GM23338 (cell line): ENCODE measurements around the gene TMEM222. TPM values are rescaled to one million over a fixed set of nuclear protein-coding genes. Genes with fewer than 3 reads are reported as not detected.

Experiments
- ATAC-seq: fragments of 200-7000 bp; cut with Tn5 transposase; 3 replicates; pipeline ENCODE4 v1.9.1; 2020
- DNase-seq: peaks from one replicate; pipeline ENCODE4 v3.0.0-alpha.2; 2015; ENCODE audit warnings: low spot score
- H2AFZ ChIP-seq: fragments of 200-600 bp; sonication (generic); 2 replicates; pipeline ENCODE4 v1.8.0; 2016; ENCODE audit warnings: antibody characterized with exemption, mild to moderate bottlenecking, moderate library complexity
- H3F3A ChIP-seq: fragments of 200-600 bp; sonication (generic); replicated peaks from 2 replicates; pipeline ENCODE4 v1.8.0; 2017; ENCODE audit warnings: antibody characterized with exemption, mixed run types, low read depth
- H3K27ac ChIP-seq: fragments of 200-600 bp; sonication (generic); 2 replicates; pipeline ENCODE4 v1.6.1; 2016; ENCODE audit warnings: low read depth
- H3K27me3 ChIP-seq: fragments of 200-600 bp; sonication (generic); 2 replicates; pipeline ENCODE4 v1.8.0; 2016; ENCODE audit warnings: mild to moderate bottlenecking, mixed run types, moderate library complexity; ENCODE audit not compliant: insufficient read depth
- H3K36me3 ChIP-seq: fragments of 200-600 bp; sonication (generic); 2 replicates; pipeline ENCODE4 v1.8.0; 2016; ENCODE audit warnings: mild to moderate bottlenecking; ENCODE audit not compliant: insufficient read depth
- H3K4me1 ChIP-seq: fragments of 200-600 bp; sonication (generic); 2 replicates; pipeline ENCODE4 v1.8.0; 2016; ENCODE audit warnings: mild to moderate bottlenecking, moderate library complexity; ENCODE audit not compliant: insufficient read depth
- H3K4me2 ChIP-seq: fragments of 200-600 bp; sonication (generic); 2 replicates; pipeline ENCODE4 v1.7.1; 2017; ENCODE audit warnings: mixed run types
- H3K4me3 ChIP-seq: fragments of 200-600 bp; sonication (generic); 2 replicates; pipeline ENCODE4 v1.6.1; 2016; ENCODE audit warnings: mixed run types
- H3K79me2 ChIP-seq: fragments of 200-600 bp; sonication (generic); replicated peaks from 2 replicates; pipeline ENCODE4 v1.8.0; 2017; ENCODE audit warnings: mild to moderate bottlenecking; ENCODE audit not compliant: insufficient read depth
- H3K9me2 ChIP-seq: fragments of 200-600 bp; sonication (generic); 2 replicates; pipeline ENCODE4 v1.8.0; 2017; ENCODE audit not compliant: insufficient read depth
- H4K20me1 ChIP-seq: fragments of 200-600 bp; sonication (generic); replicated peaks from 2 replicates; pipeline ENCODE4 v1.8.0; 2017; ENCODE audit warnings: mild to moderate bottlenecking; ENCODE audit not compliant: insufficient read depth
- H3K27ac Mint-ChIP-seq: 2 replicates; pipeline ENCODE4 v1.8.0; 2020; ENCODE audit warnings: inconsistent platforms, mild to moderate bottlenecking, moderate library complexity, mixed read lengths
- H3K27me3 Mint-ChIP-seq: 3 replicates; pipeline ENCODE4 v1.8.0; 2022; ENCODE audit warnings: low read depth, mild to moderate bottlenecking, moderate library complexity, mixed read lengths, inconsistent platforms; ENCODE audit not compliant: insufficient read depth, poor library complexity
- H3K36me3 Mint-ChIP-seq: 3 replicates; pipeline ENCODE4 v1.8.0; 2021; ENCODE audit warnings: low read depth, mild to moderate bottlenecking, inconsistent platforms, moderate library complexity, mixed read lengths
- H3K4me1 Mint-ChIP-seq: 3 replicates; pipeline ENCODE4 v1.8.0; 2020; ENCODE audit warnings: mild to moderate bottlenecking, inconsistent platforms, mixed read lengths
- H3K4me3 Mint-ChIP-seq: 3 replicates; pipeline ENCODE4 v1.8.0; 2021; ENCODE audit warnings: moderate library complexity, mild to moderate bottlenecking, inconsistent platforms, mixed read lengths
- H3K9me3 Mint-ChIP-seq: 3 replicates; pipeline ENCODE4 v1.8.0; 2020; ENCODE audit warnings: moderate library complexity, mild to moderate bottlenecking, inconsistent platforms, mixed read lengths
- CREB1 ChIP-seq: fragments of 250-450 bp; sonication (Bioruptor Pico); IDR thresholded peaks from 2 replicates; pipeline ENCODE4 v1.5.0; 2020; ENCODE audit warnings: low read depth, mild to moderate bottlenecking, moderate library complexity
- CTCF ChIP-seq, 2 experiments: fragments of 200-600 bp in 1 of 2; sonication (generic) in 1 of 2; conservative IDR thresholded peaks; 2 replicates each; pipeline versions ENCODE4 v1.5.1 to v1.6.1; 2016 to 2017; ENCODE audit warnings: antibody characterized with exemption in 2 of 2, low read depth in 2 of 2, mild to moderate bottlenecking in 2 of 2, moderate library complexity in 1 of 2
- ETS1 ChIP-seq: IDR thresholded peaks from 2 replicates; pipeline ENCODE4 v1.6.1; 2016; ENCODE audit warnings: antibody characterized with exemption
- EZH2 ChIP-seq: fragments of 200-600 bp; sonication (generic); IDR thresholded peaks from one replicate; pipeline ENCODE4 v1.8.0; 2017; ENCODE audit warnings: antibody characterized with exemption, mild to moderate bottlenecking, low read depth; ENCODE audit not compliant: unreplicated experiment
- EZH2phosphoT487 ChIP-seq: fragments of 200-600 bp; sonication (generic); IDR thresholded peaks from one replicate; pipeline ENCODE4 v1.8.1; 2018; ENCODE audit warnings: antibody characterized with exemption; ENCODE audit not compliant: unreplicated experiment
- JUNB ChIP-seq: IDR thresholded peaks from one replicate; pipeline ENCODE4 v1.6.1; 2016; ENCODE audit warnings: antibody characterized with exemption; ENCODE audit not compliant: unreplicated experiment
- NANOG ChIP-seq: IDR thresholded peaks from 2 replicates; pipeline ENCODE4 v1.6.1; 2016; ENCODE audit warnings: antibody characterized with exemption, borderline replicate concordance
- POLR2AphosphoS5 ChIP-seq: IDR thresholded peaks from 2 replicates; pipeline ENCODE4 v1.6.1; 2016; ENCODE audit warnings: antibody characterized with exemption, low read depth
- REST ChIP-seq: IDR thresholded peaks from one replicate; pipeline ENCODE4 v1.6.1; 2018; ENCODE audit warnings: antibody characterized with exemption; ENCODE audit not compliant: unreplicated experiment
- STAT1 ChIP-seq: IDR thresholded peaks from one replicate; pipeline ENCODE4 v1.6.1; 2016; ENCODE audit warnings: antibody characterized with exemption; ENCODE audit not compliant: unreplicated experiment
- ZNF114 ChIP-seq: fragments of 250-450 bp; sonication (Bioruptor Pico); IDR thresholded peaks from 2 replicates; pipeline ENCODE4 v1.5.0; 2020; ENCODE audit warnings: mild to moderate bottlenecking, moderate library complexity
- ZNF331 ChIP-seq: fragments of 250-450 bp; sonication (Bioruptor Pico); IDR thresholded peaks from 2 replicates; pipeline ENCODE4 v1.5.0; 2020; ENCODE audit warnings: low read depth, mild to moderate bottlenecking, moderate library complexity
- ZNF462 ChIP-seq: fragments of 250-450 bp; sonication (Bioruptor Pico); IDR thresholded peaks from 2 replicates; pipeline ENCODE4 v1.5.0; 2020; ENCODE audit warnings: mild to moderate bottlenecking, moderate library complexity
- polyA plus RNA-seq: library from polyadenylated mRNA; unstranded; fragments of >200 nt; fragmentation: Nextera tagmentation; extraction: Ambion mirVana; gene quantifications from 2 replicates; pipeline ENCODE4 v1.2.1, GENCODE V29; 2016
- total RNA-seq: library from RNA; depleted of rRNA; stranded (reverse); fragments of >200 nt; shearing (Covaris generic); gene quantifications from 2 replicates; pipeline ENCODE4 v1.2.3, GENCODE V29; 2014

Gene TMEM222
- total and polyA plus RNA-seq, 2 experiments from 2014 or later: 17.8 to 22.6 TPM

GRCh38 chr1:27297903-27298302, 24.1 kb upstream of the TMEM222 start:
- H3K27me3 ChIP-seq: no peaks in the 10 kb centered on the region
- no peaks in the 10 kb centered on the region for H3K79me2 ChIP-seq
- H3K4me1 ChIP-seq: peaks cover 10% of the 10 kb centered on the region
- ATAC-seq (no peak), DNase-seq (no peak)
- H3K36me3 ChIP-seq: no peaks in the 10 kb centered on the region
- H3F3A ChIP-seq: no peaks in the 10 kb centered on the region
- H4K20me1 ChIP-seq: no peaks in the 10 kb centered on the region
- no peak overlapping the region for H3K4me2 ChIP-seq
- no peak overlapping the region for H2AFZ ChIP-seq
- H3K36me3 Mint-ChIP-seq: no peaks in the 10 kb centered on the region; the same call in 2 of the 3 replicates
- H3K4me3 ChIP-seq: no peak overlapping the region
- H3K27ac ChIP-seq: no peak overlapping the region
- no peak overlapping the region for H3K27ac Mint-ChIP-seq
- H3K4me1 Mint-ChIP-seq: peaks cover 27% of the 10 kb centered on the region
- H3K4me3 Mint-ChIP-seq: no peak overlapping the region
- no peaks in the 10 kb centered on the region for H3K9me3 Mint-ChIP-seq
- TF ChIP-seq CTCF (conservative IDR thresholded peaks at IDR 0.05; ENCODE audit: low read depth in 2 of 2) (no peak), ZNF114 (CRISPR knock-in tag) (no peak), EZH2phosphoT487 (no peak), ETS1 (no peak), NANOG (no peak), ZNF462 (CRISPR knock-in tag) (no peak), ZNF331 (CRISPR knock-in tag) (no peak), STAT1 (no peak), EZH2 (no peak), REST (no peak), JUNB (no peak), CREB1 (no peak), POLR2AphosphoS5 (no peak)
- H3K9me2 ChIP-seq: no peaks in the 10 kb centered on the region
- peaks cover 4% of the 10 kb centered on the region for H3K27me3 Mint-ChIP-seq
